B cell (primary cell): ENCODE data around the gene MDGA2.

ENCODE experiments used
- CTCF ChIP-seq: fragments of 200-600 bp; IDR thresholded peaks from one replicate; pipeline ENCODE4 v1.8.0; 2022; ENCODE audit warnings: antibody characterized with exemption, mild to moderate bottlenecking
- EZH2 ChIP-seq: IDR thresholded peaks from 2 replicates; pipeline ENCODE4 v1.6.1; 2012; ENCODE audit warnings: borderline replicate concordance, low read depth, mild to moderate bottlenecking, moderate library complexity, low read length; ENCODE audit not compliant: insufficient read depth, poor library complexity, severe bottlenecking

- TF ChIP-seq CTCF, result no peak
- no peak for TF ChIP-seq EZH2
These were observed 192.0 kb downstream of the MDGA2 start for GRCh38 chr14:47483449-47483848.
